Measurements from ENCODE around the gene MPV17L2.

The MPV17L2 gene

GRCh38 chr19:18192673-18193387, at the start of gene MPV17L2:
MPV17L2 (plus strand) TSS chr19:18193218; CDS start chr19:18193282, 64 bp downstream.
- no peaks in the 10 kb centered on the region for H3K27me3 Mint-ChIP-seq
- no peaks in the 10 kb centered on the region for H3K36me3 Mint-ChIP-seq (ENCODE audit: low read depth)
- H3K27ac Mint-ChIP-seq, result peak within 1 kb of the TSS; percentile 88

GRCh38 chr19:18143902-18144301, 49.1 kb upstream of the MPV17L2 start:
- no peaks in the 10 kb centered on the region for H3K9me3 Mint-ChIP-seq
- H3K4me1 Mint-ChIP-seq (ENCODE audit: low read depth), result no peaks in the 10 kb centered on the region
- no peak overlapping the region for H3K4me3 Mint-ChIP-seq
- H3K27me3 Mint-ChIP-seq, result no peaks in the 10 kb centered on the region
- peaks cover 32% of the 10 kb centered on the region for H3K36me3 Mint-ChIP-seq (ENCODE audit: low read depth)
- H3K27ac Mint-ChIP-seq, result no peak overlapping the region

More at GRCh38 chr19:18192673-18193387, at the start of gene MPV17L2:
- Mint-ChIP-seq H3K9me3 (no peaks in the 10 kb centered on the region), H3K4me3 (peak within 1 kb of the TSS; percentile 88), H3K4me1 (ENCODE audit: low read depth) (peaks cover 34% of the 10 kb centered on the region)

- Mint-ChIP-seq H3K4me1 (ENCODE audit: low read depth) (no peaks in the 10 kb centered on the region), H3K36me3 (ENCODE audit: low read depth) (peaks cover 29% of the 10 kb centered on the region), H3K4me3 (no peak overlapping the region), H3K9me3 (no peaks in the 10 kb centered on the region), H3K27me3 (no peaks in the 10 kb centered on the region), H3K27ac (no peak overlapping the region)
These were observed 48.7 kb upstream of the MPV17L2 start for GRCh38 chr19:18144361-18144760.

- Mint-ChIP-seq H3K27me3 (no peaks in the 10 kb centered on the region), H3K36me3 (ENCODE audit: low read depth) (peaks cover 29% of the 10 kb centered on the region), H3K27ac (no peak overlapping the region), H3K9me3 (no peaks in the 10 kb centered on the region), H3K4me1 (ENCODE audit: low read depth) (no peaks in the 10 kb centered on the region), H3K4me3 (no peak overlapping the region)
These were observed 48.1 kb upstream of the MPV17L2 start for GRCh38 chr19:18144906-18145305.

GRCh38 chr19:18145391-18145999, 47.5 kb upstream of the MPV17L2 start:
- Mint-ChIP-seq H3K36me3 (ENCODE audit: low read depth) (peaks cover 25% of the 10 kb centered on the region), H3K27me3 (no peaks in the 10 kb centered on the region), H3K27ac (no peak overlapping the region), H3K4me3 (no peak overlapping the region), H3K4me1 (ENCODE audit: low read depth) (no peaks in the 10 kb centered on the region), H3K9me3 (no peaks in the 10 kb centered on the region)

- H3K27me3 Mint-ChIP-seq, result no peaks in the 10 kb centered on the region
- H3K4me3 Mint-ChIP-seq, result no peak overlapping the region
- H3K9me3 Mint-ChIP-seq, result no peaks in the 10 kb centered on the region
- H3K36me3 Mint-ChIP-seq (ENCODE audit: low read depth), result peaks cover 19% of the 10 kb centered on the region
- H3K27ac Mint-ChIP-seq, result no peak overlapping the region
- H3K4me1 Mint-ChIP-seq (ENCODE audit: low read depth), result peaks cover 16% of the 10 kb centered on the region
These were observed 45.6 kb upstream of the MPV17L2 start for GRCh38 chr19:18147396-18147795.

GRCh38 chr19:18149596-18149975, 43.4 kb upstream of the MPV17L2 start:
- no peak overlapping the region for H3K27ac Mint-ChIP-seq

GRCh38 chr19:18150776-18151624, 42.0 kb upstream of the MPV17L2 start:
- peak overlapping the region; percentile 97 for H3K27ac Mint-ChIP-seq
- no peaks in the 10 kb centered on the region for H3K27me3 Mint-ChIP-seq
- peaks cover 26% of the 10 kb centered on the region for H3K4me1 Mint-ChIP-seq (ENCODE audit: low read depth)
- H3K4me3 Mint-ChIP-seq, result peak overlapping the region; percentile 83
- peaks cover 7% of the 10 kb centered on the region for H3K36me3 Mint-ChIP-seq (ENCODE audit: low read depth)
- no peaks in the 10 kb centered on the region for H3K9me3 Mint-ChIP-seq

More at GRCh38 chr19:18149596-18149975, 43.4 kb upstream of the MPV17L2 start:
- no peaks in the 10 kb centered on the region for H3K27me3 Mint-ChIP-seq
- no peak overlapping the region for H3K4me3 Mint-ChIP-seq
- H3K36me3 Mint-ChIP-seq (ENCODE audit: low read depth), result peaks cover 14% of the 10 kb centered on the region
- no peaks in the 10 kb centered on the region for H3K9me3 Mint-ChIP-seq
- H3K4me1 Mint-ChIP-seq (ENCODE audit: low read depth), result peaks cover 25% of the 10 kb centered on the region

GRCh38 chr19:18152442-18152816, 40.6 kb upstream of the MPV17L2 start:
- Mint-ChIP-seq H3K36me3 (ENCODE audit: low read depth) (no peaks in the 10 kb centered on the region), H3K9me3 (no peaks in the 10 kb centered on the region), H3K27me3 (no peaks in the 10 kb centered on the region), H3K27ac (peak overlapping the region; percentile 97), H3K4me1 (ENCODE audit: low read depth) (peaks cover 26% of the 10 kb centered on the region), H3K4me3 (peak overlapping the region; percentile 83)

- peak within 1 kb of the TSS; percentile 97 for H3K27ac Mint-ChIP-seq
These were observed 40.0 kb upstream of the MPV17L2 start, which contains the start of gene PIK3R2 for GRCh38 chr19:18152817-18153555. PIK3R2 (plus strand) TSS chr19:18153163; CDS start chr19:18155880, 2,717 bp downstream.

GRCh38 chr19:18153556-18154134, 39.4 kb upstream of the MPV17L2 start:
- peaks cover 26% of the 10 kb centered on the region for H3K4me1 Mint-ChIP-seq (ENCODE audit: low read depth)

More at GRCh38 chr19:18152817-18153555, 40.0 kb upstream of the MPV17L2 start, which contains the start of gene PIK3R2:
- H3K9me3 Mint-ChIP-seq, result no peaks in the 10 kb centered on the region
- no peaks in the 10 kb centered on the region for H3K36me3 Mint-ChIP-seq (ENCODE audit: low read depth)
- H3K4me3 Mint-ChIP-seq, result peak within 1 kb of the TSS; percentile 89
- no peaks in the 10 kb centered on the region for H3K27me3 Mint-ChIP-seq
- peaks cover 26% of the 10 kb centered on the region for H3K4me1 Mint-ChIP-seq (ENCODE audit: low read depth)

GRCh38 chr19:18155095-18156087, 37.6 kb upstream of the MPV17L2 start:
- Mint-ChIP-seq H3K4me3 (no peak overlapping the region), H3K4me1 (ENCODE audit: low read depth) (peaks cover 28% of the 10 kb centered on the region), H3K9me3 (no peaks in the 10 kb centered on the region), H3K27ac (no peak overlapping the region), H3K27me3 (no peaks in the 10 kb centered on the region), H3K36me3 (ENCODE audit: low read depth) (peaks cover 3% of the 10 kb centered on the region)

More at GRCh38 chr19:18153556-18154134, 39.4 kb upstream of the MPV17L2 start:
- peak overlapping the region; percentile 81 for H3K27ac Mint-ChIP-seq
- H3K36me3 Mint-ChIP-seq (ENCODE audit: low read depth), result no peaks in the 10 kb centered on the region
- H3K9me3 Mint-ChIP-seq, result no peaks in the 10 kb centered on the region
- H3K4me3 Mint-ChIP-seq, result peak overlapping the region; percentile 89
- no peaks in the 10 kb centered on the region for H3K27me3 Mint-ChIP-seq

- no peak overlapping the region for H3K27ac Mint-ChIP-seq
- peaks cover 28% of the 10 kb centered on the region for H3K4me1 Mint-ChIP-seq (ENCODE audit: low read depth)
- H3K36me3 Mint-ChIP-seq (ENCODE audit: low read depth), result peaks cover 4% of the 10 kb centered on the region
- H3K27me3 Mint-ChIP-seq, result no peaks in the 10 kb centered on the region
- H3K4me3 Mint-ChIP-seq, result no peak overlapping the region
- no peaks in the 10 kb centered on the region for H3K9me3 Mint-ChIP-seq
These were observed 36.8 kb upstream of the MPV17L2 start for GRCh38 chr19:18156268-18156667.

All from stimulated activated naive CD8-positive, alpha-beta T cell treated with anti-CD3 and anti-CD28 coated beads, Interleukin-15, Interleukin-2, amounts not matched to agents 100 ng/mL and 50 ng/mL, for 24 hours (primary cell).